Esophagus muscularis mucosa (tissue), 4 donors: ENCODE measurements around the gene IL6. TPM values are rescaled to one million over a fixed set of nuclear protein-coding genes. Genes with fewer than 3 reads are reported as not detected.
A peak's percentile ranks its signal among the peaks of the same experiment; 100 is the strongest.
"Not testable (repeated sequence)": the region's sequence is repeated elsewhere in the genome, so short reads cannot be mapped to it uniquely, and the experiment has no call there.

ENCODE experiments used
- DNase-seq: peaks from one replicate; pipeline ENCODE4 v3.0.0-alpha.2; 2017; ENCODE audit errors: extremely low spot score
- H3K27ac ChIP-seq, 4 donors: fragments of 200-600 bp; sonication (generic); replicated peaks in 1 of 4; 1 replicate in 3 of 4; 2 replicates in 1 of 4; pipeline ENCODE4 v1.5.1; 2016 to 2019; ENCODE audit warnings: mild to moderate bottlenecking in 1 of 4
- H3K27me3 ChIP-seq, 4 donors: fragments of 200-600 bp; sonication (generic); one replicate each; pipeline versions ENCODE4 v1.5.1 to v1.6.0; 2016 to 2019
- H3K36me3 ChIP-seq, 4 donors: fragments of 200-600 bp; sonication (generic); one replicate each; pipeline ENCODE4 v1.5.1; 2016 to 2019
- H3K4me1 ChIP-seq, 4 donors: fragments of 200-600 bp; sonication (generic); one replicate each; pipeline ENCODE4 v1.5.1; 2016 to 2019
- H3K4me3 ChIP-seq, 4 donors: fragments of 200-600 bp; sonication (generic); 1 replicate in 2 of 4; 2 replicates in 2 of 4; pipeline ENCODE4 v1.5.1; 2016 to 2019; ENCODE audit warnings: mild to moderate bottlenecking in 4 of 4, moderate library complexity in 1 of 4
- H3K9me3 ChIP-seq, 4 donors: fragments of 200-600 bp; sonication (generic); 1 replicate in 3 of 4; 2 replicates in 1 of 4; pipeline ENCODE4 v1.5.1; 2016 to 2019
- CTCF ChIP-seq, 3 experiments: fragments of 200-600 bp in 2 of 3; fragments of 450-650 bp in 1 of 3; sonication (generic) in 2 of 3; IDR thresholded peaks; one replicate each; pipeline ENCODE4 v1.5.1; 2017 to 2019; ENCODE audit warnings: antibody characterized with exemption in 3 of 3, mild to moderate bottlenecking in 2 of 3, moderate library complexity in 1 of 3
- EP300 ChIP-seq: sonication (generic); formaldehyde crosslinking; IDR thresholded peaks from one replicate; pipeline ENCODE4 v1.6.1; 2017; ENCODE audit warnings: antibody characterized with exemption
- POLR2A ChIP-seq: fragments of 450-650 bp; IDR thresholded peaks from one replicate; pipeline ENCODE4 v1.6.1; 2017; ENCODE audit warnings: antibody characterized with exemption, moderate library complexity, mild to moderate bottlenecking, low read depth
- POLR2AphosphoS5 ChIP-seq, 2 donors: sonication (generic); formaldehyde crosslinking; IDR thresholded peaks; one replicate each; pipeline ENCODE4 v1.6.1; 2017; ENCODE audit warnings: antibody characterized with exemption in 2 of 2
- WGBS: methylation state at CpG from one replicate; pipeline ENCODE4 v1.1.5; 2018; 5-methylcytosine and 5-hydroxymethylcytosine counted together
- intact Hi-C: fragments of 100-400 bp; cut with DNase I; formaldehyde crosslinking; loops from one replicate; pipeline ENCODE4 v1.15.1; 2023
- total RNA-seq, 4 donors: library from RNA; depleted of rRNA; stranded (reverse); fragments of >200 nt; gene quantifications; one replicate each; pipeline versions ENCODE4 v1.1.0 to v1.2.1, GENCODE V29; 2016

Gene IL6
- total RNA-seq, 4 donors from 2014 or later, result 0.83 to 51.4 (median 3.4) TPM

- H3K36me3 ChIP-seq, H3K27ac ChIP-seq, intact Hi-C loops, H3K4me3 ChIP-seq, H3K27me3 ChIP-seq, H3K9me3 ChIP-seq, DNase-seq, H3K4me1 ChIP-seq: not testable (repeated sequence)
- WGBS, result 94% methylated on average over 6 of the region's 6 CpGs
These were observed 19.8 kb upstream of the IL6 start for GRCh38 chr7:22707026-22707691.

GRCh38 chr7:22708214-22708613, 18.8 kb upstream of the IL6 start:
- H3K27ac ChIP-seq, H3K4me1 ChIP-seq: not testable (repeated sequence)

GRCh38 chr7:22708677-22709061, 18.3 kb upstream of the IL6 start:
- H3K4me1 ChIP-seq, H3K36me3 ChIP-seq, H3K27ac ChIP-seq, H3K9me3 ChIP-seq, H3K27me3 ChIP-seq, H3K4me3 ChIP-seq, DNase-seq, intact Hi-C loops: not testable (repeated sequence)
- 93% methylated on average over 9 of the region's 9 CpGs for WGBS

More at GRCh38 chr7:22708214-22708613, 18.8 kb upstream of the IL6 start:
- H3K9me3 ChIP-seq, DNase-seq, H3K4me3 ChIP-seq, H3K36me3 ChIP-seq, H3K27me3 ChIP-seq, intact Hi-C loops: not testable (repeated sequence)
- 83% methylated on average over 4 of the region's 4 CpGs for WGBS

GRCh38 chr7:22709062-22709829, 17.8 kb upstream of the IL6 start:
- H3K27me3 ChIP-seq, DNase-seq, H3K27ac ChIP-seq, intact Hi-C loops, H3K9me3 ChIP-seq, H3K36me3 ChIP-seq, H3K4me3 ChIP-seq: not testable (repeated sequence)
- peaks cover 0 to 10% (median 0%) of the 10 kb centered on the region in 4 donors for H3K4me1 ChIP-seq
- WGBS, result 92% methylated on average over 7 of the region's 14 CpGs

- H3K4me3 ChIP-seq, result no peak overlapping the region
- intact Hi-C loops, result no loop called here
- WGBS, result 90% methylated on average over 4 of the region's 4 CpGs
These were observed 17.1 kb upstream of the IL6 start for GRCh38 chr7:22709857-22710256.

GRCh38 chr7:22712999-22713398, 14.0 kb upstream of the IL6 start:
- peaks cover 7 to 25% (median 17%) of the 10 kb centered on the region in 4 donors for H3K4me1 ChIP-seq
- peak overlapping the region in 1 of 4 donors; percentile 1 for H3K27ac ChIP-seq
- no peaks in the 10 kb centered on the region for H3K9me3 ChIP-seq
- intact Hi-C loops, result no loop called here
- no peak for TF ChIP-seq POLR2A
- TF ChIP-seq EP300, result no peak
- no peak for TF ChIP-seq POLR2AphosphoS5 (IDR thresholded peaks at IDR 0.05)
- H3K27me3 ChIP-seq, result no peaks in the 10 kb centered on the region
- H3K36me3 ChIP-seq, result no peaks in the 10 kb centered on the region
- H3K4me3 ChIP-seq, result no peak overlapping the region
- WGBS, result 92% methylated on average over 1 of the region's 1 CpG
- no peak for DNase-seq

More at GRCh38 chr7:22709857-22710256, 17.1 kb upstream of the IL6 start:
- Histone ChIP-seq H3K27me3 (no peaks in the 10 kb centered on the region), H3K9me3 (no peaks in the 10 kb centered on the region), H3K36me3 (no peaks in the 10 kb centered on the region), H3K27ac (no peak overlapping the region), H3K4me1 (peaks cover 0 to 12% (median 3%) of the 10 kb centered on the region in 4 donors)
- TF ChIP-seq EP300 (no peak), CTCF (IDR thresholded peaks at IDR 0.05) (no peak), POLR2AphosphoS5 (IDR thresholded peaks at IDR 0.05) (no peak), POLR2A (no peak)
- no peak for DNase-seq

GRCh38 chr7:22713463-22713862, 13.5 kb upstream of the IL6 start:
- no peaks in the 10 kb centered on the region for H3K36me3 ChIP-seq
- H3K4me3 ChIP-seq, result no peak overlapping the region
- H3K9me3 ChIP-seq, result no peaks in the 10 kb centered on the region
- peaks cover 12 to 29% (median 21%) of the 10 kb centered on the region in 4 donors for H3K4me1 ChIP-seq
- no peak for TF ChIP-seq POLR2A
- TF ChIP-seq EP300, result no peak
- TF ChIP-seq CTCF (IDR thresholded peaks at IDR 0.05), result no peak
- no peak for TF ChIP-seq POLR2AphosphoS5 (IDR thresholded peaks at IDR 0.05)
- intact Hi-C loops, result no loop called here
- peak overlapping the region in 1 of 4 donors; percentile 1 for H3K27ac ChIP-seq
- WGBS, result 81% methylated on average over 1 of the region's 1 CpG
- no peaks in the 10 kb centered on the region for H3K27me3 ChIP-seq
- DNase-seq, result no peak
